Astrocyte of the cerebellum (primary cell): Measurements from ENCODE around the gene ABCA4.

ENCODE experiments used
- DNase-seq: peaks from one replicate; pipeline ENCODE4 v3.0.0-alpha.2; 2011; ENCODE audit warnings: low read depth
- H3K4me3 ChIP-seq: 2 replicates; pipeline ENCODE4 v1.5.1; 2011; ENCODE audit warnings: mild to moderate bottlenecking, low read depth, low read length, moderate library complexity
- CTCF ChIP-seq: IDR thresholded peaks from 2 replicates; pipeline ENCODE4 v1.5.1; 2012; ENCODE audit warnings: low read length, low read depth, moderate library complexity, mild to moderate bottlenecking; ENCODE audit errors: missing control alignments
- in situ Hi-C: cut with HindIII; loops from 2 replicates; pipeline ENCODE4 v1.10.0; 2017; ENCODE audit warnings: low sequenced_read_pairs

Gene ABCA4

GRCh38 chr1:93990010-93990409 lies 130.9 kb downstream of the ABCA4 start:
- no peak for TF ChIP-seq CTCF
- no peak for DNase-seq
- H3K4me3 ChIP-seq = no peak overlapping the region
- in situ Hi-C loops = no loop called here

- TF ChIP-seq CTCF = no peak
- DNase-seq = peak; percentile 49
- H3K4me3 ChIP-seq = no peak overlapping the region
- in situ Hi-C loops = no loop called here
Measured at GRCh38 chr1:93989601-93990000, 131.3 kb downstream of the ABCA4 start.

GRCh38 chr1:93988634-93989350 lies 132.2 kb downstream of the ABCA4 start:
- no peak overlapping the region for H3K4me3 ChIP-seq
- TF ChIP-seq CTCF = no peak
- DNase-seq = peak; percentile 94
- in situ Hi-C loops = no loop called here

- no peak for TF ChIP-seq CTCF
- H3K4me3 ChIP-seq = no peak overlapping the region
- no peak for DNase-seq
- in situ Hi-C loops = no loop called here
Measured at GRCh38 chr1:93981274-93981667, 139.7 kb downstream of the ABCA4 start.

GRCh38 chr1:93980320-93981273 lies 140.4 kb downstream of the ABCA4 start:
- in situ Hi-C loops = no loop called here

More at GRCh38 chr1:93980320-93981273, 140.4 kb downstream of the ABCA4 start:
- peak; percentile 53 for TF ChIP-seq CTCF
- no peak overlapping the region for H3K4me3 ChIP-seq
- no peak for DNase-seq
